SK-N-SH treated with all-trans-retinoic acid at 6 μM for 48 hours (cell line): ENCODE measurements around the gene COL4A1.

ENCODE experiments used
- ARNTL ChIP-seq: fragments of 450-650 bp; formaldehyde crosslinking; IDR thresholded peaks from 2 replicates; pipeline ENCODE4 v1.5.0; 2020; ENCODE audit warnings: low read depth, mild to moderate bottlenecking, moderate library complexity, borderline replicate concordance
- BACH2 ChIP-seq: fragments of 250-450 bp; sonication (Bioruptor Pico); IDR thresholded peaks from 2 replicates; pipeline ENCODE4 v1.9.0; 2021; ENCODE audit warnings: mild to moderate bottlenecking, borderline replicate concordance
- CSDC2 ChIP-seq: fragments of 250-450 bp; sonication (Bioruptor Pico); IDR thresholded peaks from 2 replicates; pipeline ENCODE4 v1.5.0; 2020; ENCODE audit warnings: mild to moderate bottlenecking, moderate library complexity
- GLIS3 ChIP-seq: fragments of 250-450 bp; sonication (Bioruptor Pico); IDR thresholded peaks from 2 replicates; pipeline ENCODE4 v1.5.0; 2020; ENCODE audit warnings: mild to moderate bottlenecking, moderate library complexity
- OSR1 ChIP-seq: fragments of 250-450 bp; sonication (Bioruptor Pico); IDR thresholded peaks from 2 replicates; pipeline ENCODE4 v1.8.0; 2022; ENCODE audit warnings: moderate library complexity, mild to moderate bottlenecking, inconsistent platforms
- POU6F1 ChIP-seq: fragments of 250-450 bp; sonication (Bioruptor Pico); IDR thresholded peaks from 2 replicates; pipeline ENCODE4 v1.8.0; 2021; ENCODE audit warnings: low read depth, mild to moderate bottlenecking, moderate library complexity, borderline replicate concordance
- RARB ChIP-seq: fragments of 250-450 bp; sonication (Bioruptor Pico); IDR thresholded peaks from 2 replicates; pipeline ENCODE4 v1.8.0; 2021; ENCODE audit warnings: mild to moderate bottlenecking, moderate library complexity
- SNAI2 ChIP-seq: fragments of 250-450 bp; sonication (Bioruptor Pico); IDR thresholded peaks from 2 replicates; pipeline ENCODE4 v1.5.0; 2020; ENCODE audit warnings: mild to moderate bottlenecking, moderate library complexity
- TOX ChIP-seq: fragments of 250-450 bp; sonication (Bioruptor Pico); IDR thresholded peaks from 2 replicates; pipeline ENCODE4 v1.8.0; 2021; ENCODE audit warnings: mild to moderate bottlenecking, moderate library complexity, borderline replicate concordance
- ZC3H10 ChIP-seq: fragments of 250-450 bp; sonication (Bioruptor Pico); IDR thresholded peaks from 2 replicates; pipeline ENCODE4 v1.5.1; 2021; ENCODE audit warnings: mild to moderate bottlenecking, moderate library complexity
- ZNF565 ChIP-seq: fragments of 450-650 bp; formaldehyde crosslinking; conservative IDR thresholded peaks from 2 replicates; pipeline ENCODE4 v1.5.0; 2020; ENCODE audit warnings: low read depth, mild to moderate bottlenecking, moderate library complexity
- ZNF70 ChIP-seq: fragments of 450-650 bp; formaldehyde crosslinking; IDR thresholded peaks from 2 replicates; pipeline ENCODE4 v1.5.0; 2020; ENCODE audit warnings: mild to moderate bottlenecking, moderate library complexity
- TF ChIP-seq, protein P1 (sequence below): fragments of 250-450 bp; sonication (Bioruptor Pico); IDR thresholded peaks from 2 replicates; pipeline ENCODE4 v1.8.0; 2020; ENCODE audit warnings: mild to moderate bottlenecking, moderate library complexity, borderline replicate concordance
- TF ChIP-seq, protein P2 (sequence below): fragments of 250-450 bp; sonication (Bioruptor Pico); IDR thresholded peaks from 2 replicates; pipeline ENCODE4 v1.5.1; 2020; ENCODE audit warnings: low read depth, mild to moderate bottlenecking, moderate library complexity

DNA sequence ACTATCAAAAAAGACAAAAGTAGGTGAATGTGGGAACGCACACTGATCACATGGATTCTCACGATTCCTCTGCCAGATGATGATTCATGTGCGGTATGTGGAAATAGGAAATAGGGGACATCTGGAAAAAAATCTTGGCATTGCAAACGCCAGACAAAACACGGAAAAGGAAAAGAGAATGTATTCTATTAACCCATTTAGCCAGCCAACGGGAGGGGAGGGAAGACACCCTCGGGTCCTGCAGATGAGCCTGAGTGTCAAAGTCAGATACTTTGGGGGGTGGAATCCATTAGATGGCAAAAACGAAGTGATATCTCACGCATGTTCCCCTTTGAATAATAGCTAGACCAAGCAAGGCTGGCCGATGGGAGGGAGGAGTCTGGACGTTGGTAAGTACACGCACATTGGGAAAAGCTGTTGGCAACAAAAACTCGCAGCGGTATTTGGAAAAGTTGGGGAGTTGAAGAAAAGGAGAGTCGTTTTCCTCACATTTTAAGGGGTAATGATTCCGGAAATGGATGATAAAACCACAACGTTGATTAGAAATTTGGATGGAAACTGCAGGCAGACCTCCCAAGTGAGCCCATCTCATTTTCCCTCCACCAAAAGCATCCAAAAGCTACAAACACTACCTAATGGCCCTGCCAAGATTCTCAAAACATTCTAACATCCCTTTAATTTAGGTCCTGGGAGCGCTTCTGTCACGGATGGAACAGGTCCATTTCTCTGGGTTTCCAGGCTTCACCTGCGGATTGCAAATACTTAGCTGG lies 73.6 kb downstream of the COL4A1 start:
- no peak for TF ChIP-seq BACH2 (CRISPR knock-in tag)
- no peak for TF ChIP-seq ZNF70 (CRISPR knock-in tag)
- TF ChIP-seq GLIS3 (CRISPR knock-in tag): no peak
- TF ChIP-seq, protein P1, sequence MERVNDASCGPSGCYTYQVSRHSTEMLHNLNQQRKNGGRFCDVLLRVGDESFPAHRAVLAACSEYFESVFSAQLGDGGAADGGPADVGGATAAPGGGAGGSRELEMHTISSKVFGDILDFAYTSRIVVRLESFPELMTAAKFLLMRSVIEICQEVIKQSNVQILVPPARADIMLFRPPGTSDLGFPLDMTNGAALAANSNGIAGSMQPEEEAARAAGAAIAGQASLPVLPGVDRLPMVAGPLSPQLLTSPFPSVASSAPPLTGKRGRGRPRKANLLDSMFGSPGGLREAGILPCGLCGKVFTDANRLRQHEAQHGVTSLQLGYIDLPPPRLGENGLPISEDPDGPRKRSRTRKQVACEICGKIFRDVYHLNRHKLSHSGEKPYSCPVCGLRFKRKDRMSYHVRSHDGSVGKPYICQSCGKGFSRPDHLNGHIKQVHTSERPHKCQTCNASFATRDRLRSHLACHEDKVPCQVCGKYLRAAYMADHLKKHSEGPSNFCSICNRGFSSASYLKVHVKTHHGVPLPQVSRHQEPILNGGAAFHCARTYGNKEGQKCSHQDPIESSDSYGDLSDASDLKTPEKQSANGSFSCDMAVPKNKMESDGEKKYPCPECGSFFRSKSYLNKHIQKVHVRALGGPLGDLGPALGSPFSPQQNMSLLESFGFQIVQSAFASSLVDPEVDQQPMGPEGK (CRISPR knock-in tag): no peak
- TF ChIP-seq SNAI2 (CRISPR knock-in tag): no peak
- TF ChIP-seq, protein P2, sequence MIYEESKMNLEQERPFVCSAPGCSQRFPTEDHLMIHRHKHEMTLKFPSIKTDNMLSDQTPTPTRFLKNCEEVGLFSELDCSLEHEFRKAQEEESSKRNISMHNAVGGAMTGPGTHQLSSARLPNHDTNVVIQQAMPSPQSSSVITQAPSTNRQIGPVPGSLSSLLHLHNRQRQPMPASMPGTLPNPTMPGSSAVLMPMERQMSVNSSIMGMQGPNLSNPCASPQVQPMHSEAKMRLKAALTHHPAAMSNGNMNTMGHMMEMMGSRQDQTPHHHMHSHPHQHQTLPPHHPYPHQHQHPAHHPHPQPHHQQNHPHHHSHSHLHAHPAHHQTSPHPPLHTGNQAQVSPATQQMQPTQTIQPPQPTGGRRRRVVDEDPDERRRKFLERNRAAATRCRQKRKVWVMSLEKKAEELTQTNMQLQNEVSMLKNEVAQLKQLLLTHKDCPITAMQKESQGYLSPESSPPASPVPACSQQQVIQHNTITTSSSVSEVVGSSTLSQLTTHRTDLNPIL: no peak
- TF ChIP-seq ZC3H10 (CRISPR knock-in tag): no peak
- no peak for TF ChIP-seq ARNTL
- TF ChIP-seq CSDC2: no peak
- no peak for TF ChIP-seq TOX (CRISPR knock-in tag)
- TF ChIP-seq RARB (CRISPR knock-in tag): no peak
- no peak for TF ChIP-seq OSR1 (CRISPR knock-in tag)
- no peak for TF ChIP-seq ZNF565
- TF ChIP-seq POU6F1: no peak
